ENCODE data around the gene GAPDH. TPM values are rescaled to one million over a fixed set of nuclear protein-coding genes. Genes with fewer than 3 reads are reported as not detected.
"Not testable (repeated sequence)": the region's sequence is repeated elsewhere in the genome, so short reads cannot be mapped to it uniquely, and the experiment has no call there.

Gene GAPDH
- total RNA-seq, 1 donor from 2014 or later = 736 TPM

- Histone ChIP-seq H3K27me3 (no peaks in the 10 kb centered on the region), H3K9me3 (no peaks in the 10 kb centered on the region), H3K4me3 (no peak overlapping the region), H3K27ac (peak overlapping the region; percentile 73), H3K36me3 (peaks cover 25% of the 10 kb centered on the region), H3K4me1 (peaks cover 49% of the 10 kb centered on the region)
- intact Hi-C loops (cut with DNase I) = no loop called here
- no peak for TF ChIP-seq CTCF (IDR thresholded peaks at IDR 0.05)
- DNase-seq (no peak), ATAC-seq (no peak)
Measured at GRCh38 chr12:6551496-6552139, 17.3 kb downstream of the GAPDH start.

- intact Hi-C loops (cut with DNase I) = no loop called here
- Histone ChIP-seq H3K4me1 (peaks cover 50% of the 10 kb centered on the region), H3K27ac (peak overlapping the region; percentile 73), H3K36me3 (peaks cover 25% of the 10 kb centered on the region), H3K9me3 (no peaks in the 10 kb centered on the region), H3K27me3 (no peaks in the 10 kb centered on the region), H3K4me3 (no peak overlapping the region)
- no peak for DNase-seq
- ATAC-seq = no peak
- no peak for TF ChIP-seq CTCF (IDR thresholded peaks at IDR 0.05)
Measured at GRCh38 chr12:6552140-6552551, 17.8 kb downstream of the GAPDH start.

GRCh38 chr12:6553051-6553868 lies 18.9 kb downstream of the GAPDH start:
- intact Hi-C loops (cut with DNase I) = no loop called here
- Histone ChIP-seq H3K36me3 (peaks cover 20% of the 10 kb centered on the region), H3K4me1 (peaks cover 50% of the 10 kb centered on the region), H3K4me3 (peak overlapping the region; percentile 87), H3K9me3 (no peaks in the 10 kb centered on the region), H3K27ac (peak overlapping the region; percentile 73), H3K27me3 (no peaks in the 10 kb centered on the region)
- ATAC-seq (peak; percentile 1), DNase-seq (no peak)
- TF ChIP-seq CTCF (IDR thresholded peaks at IDR 0.05) = no peak

GRCh38 chr12:6554168-6555017 lies 20.1 kb downstream of the GAPDH start:
- peak; percentile 61 for TF ChIP-seq CTCF (IDR thresholded peaks at IDR 0.05)
- H3K36me3 ChIP-seq = peaks cover 26% of the 10 kb centered on the region
- DNase-seq (peak; percentile 82), ATAC-seq (peak; percentile 73)
- H3K9me3 ChIP-seq = no peaks in the 10 kb centered on the region
- H3K4me3 ChIP-seq = peak overlapping the region; percentile 87
- peak overlapping the region; percentile 77 for H3K27ac ChIP-seq
- H3K4me1 ChIP-seq = peaks cover 50% of the 10 kb centered on the region
- intact Hi-C loops (cut with DNase I) = no loop called here
- H3K27me3 ChIP-seq = no peaks in the 10 kb centered on the region

- Histone ChIP-seq H3K27ac (peak overlapping the region; percentile 77), H3K4me1 (peaks cover 50% of the 10 kb centered on the region)
- DNase-seq = no peak
Measured at GRCh38 chr12:6555018-6555691, 20.8 kb downstream of the GAPDH start.

GRCh38 chr12:6556496-6556817 lies 22.1 kb downstream of the GAPDH start:
- peaks cover 44% of the 10 kb centered on the region for H3K36me3 ChIP-seq
- H3K9me3 ChIP-seq; H3K27me3 ChIP-seq; DNase-seq; intact Hi-C loops (cut with DNase I); ATAC-seq: not testable (repeated sequence)
- peak overlapping the region; percentile 77 for H3K27ac ChIP-seq
- peaks cover 39% of the 10 kb centered on the region for H3K4me1 ChIP-seq
- peak overlapping the region; percentile 87 for H3K4me3 ChIP-seq

More at GRCh38 chr12:6555018-6555691, 20.8 kb downstream of the GAPDH start:
- Histone ChIP-seq H3K27me3 (no peaks in the 10 kb centered on the region), H3K4me3 (peak overlapping the region; percentile 87), H3K36me3 (peaks cover 31% of the 10 kb centered on the region), H3K9me3 (no peaks in the 10 kb centered on the region)
- no peak for ATAC-seq
- no peak for TF ChIP-seq CTCF (IDR thresholded peaks at IDR 0.05)
- intact Hi-C loops (cut with DNase I) = no loop called here

All from upper lobe of right lung (tissue), 1 donor.